GM23338 (cell line): ENCODE data around the gene ZFAND6.

Experiments used
- EZH2 ChIP-seq: fragments of 200-600 bp; sonication (generic); IDR thresholded peaks from one replicate; pipeline ENCODE4 v1.8.0; 2017; ENCODE audit warnings: antibody characterized with exemption, mild to moderate bottlenecking, low read depth; ENCODE audit not compliant: unreplicated experiment
- JUNB ChIP-seq: IDR thresholded peaks from one replicate; pipeline ENCODE4 v1.6.1; 2016; ENCODE audit warnings: antibody characterized with exemption; ENCODE audit not compliant: unreplicated experiment
- POLR2AphosphoS5 ChIP-seq: IDR thresholded peaks from 2 replicates; pipeline ENCODE4 v1.6.1; 2016; ENCODE audit warnings: antibody characterized with exemption, low read depth
- TF ChIP-seq, protein P1 (sequence below), 2 experiments: fragments of 200-600 bp in 1 of 2; sonication (generic) in 1 of 2; conservative IDR thresholded peaks; 2 replicates each; pipeline versions ENCODE4 v1.5.1 to v1.6.1; 2016 to 2017; ENCODE audit warnings: antibody characterized with exemption in 2 of 2, low read depth in 2 of 2, mild to moderate bottlenecking in 2 of 2, moderate library complexity in 1 of 2

DNA sequence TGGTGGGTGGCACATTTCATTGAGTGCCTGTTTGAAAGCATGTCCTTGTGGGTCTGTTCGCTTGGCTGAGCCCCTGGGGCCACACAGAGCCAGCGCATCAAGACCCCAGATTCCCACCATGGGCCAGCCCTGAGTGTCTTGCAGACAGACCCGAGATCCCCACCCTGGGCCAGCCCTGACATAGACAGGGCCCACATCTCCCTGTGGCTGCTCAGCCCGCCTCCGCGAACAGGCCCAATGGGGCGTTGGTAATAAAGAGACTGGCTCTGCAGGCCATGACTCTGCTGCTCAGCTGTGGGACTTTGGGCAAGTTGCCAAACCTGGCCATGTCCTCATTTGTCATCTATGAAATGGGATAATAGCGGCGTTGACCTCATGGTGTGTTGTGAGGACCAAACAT, 116.0 kb downstream of the ZFAND6 start:
- TF ChIP-seq, protein P1, sequence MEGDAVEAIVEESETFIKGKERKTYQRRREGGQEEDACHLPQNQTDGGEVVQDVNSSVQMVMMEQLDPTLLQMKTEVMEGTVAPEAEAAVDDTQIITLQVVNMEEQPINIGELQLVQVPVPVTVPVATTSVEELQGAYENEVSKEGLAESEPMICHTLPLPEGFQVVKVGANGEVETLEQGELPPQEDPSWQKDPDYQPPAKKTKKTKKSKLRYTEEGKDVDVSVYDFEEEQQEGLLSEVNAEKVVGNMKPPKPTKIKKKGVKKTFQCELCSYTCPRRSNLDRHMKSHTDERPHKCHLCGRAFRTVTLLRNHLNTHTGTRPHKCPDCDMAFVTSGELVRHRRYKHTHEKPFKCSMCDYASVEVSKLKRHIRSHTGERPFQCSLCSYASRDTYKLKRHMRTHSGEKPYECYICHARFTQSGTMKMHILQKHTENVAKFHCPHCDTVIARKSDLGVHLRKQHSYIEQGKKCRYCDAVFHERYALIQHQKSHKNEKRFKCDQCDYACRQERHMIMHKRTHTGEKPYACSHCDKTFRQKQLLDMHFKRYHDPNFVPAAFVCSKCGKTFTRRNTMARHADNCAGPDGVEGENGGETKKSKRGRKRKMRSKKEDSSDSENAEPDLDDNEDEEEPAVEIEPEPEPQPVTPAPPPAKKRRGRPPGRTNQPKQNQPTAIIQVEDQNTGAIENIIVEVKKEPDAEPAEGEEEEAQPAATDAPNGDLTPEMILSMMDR (conservative IDR thresholded peaks at IDR 0.05; ENCODE audit: low read depth in 2 of 2), result no peak
- TF ChIP-seq EZH2 (no peak), JUNB (no peak), POLR2AphosphoS5 (no peak)
